GM08714 (cell line): ENCODE data around the gene TBL1XR1.
"Not testable (repeated sequence)": the region's sequence is repeated elsewhere in the genome, so short reads cannot be mapped to it uniquely, and the experiment has no call there.

ENCODE experiments used
- H3K4me3 ChIP-seq: fragments of 200-500 bp; sonication (Bioruptor generic); 2 replicates; pipeline ENCODE4 v1.5.1; 2014; ENCODE audit warnings: mild to moderate bottlenecking, low read length, inconsistent platforms
- ZNF274 ChIP-seq: IDR thresholded peaks from 2 replicates; pipeline ENCODE4 v1.6.1; 2012; ENCODE audit warnings: mild to moderate bottlenecking, low read depth, low read length

The TBL1XR1 gene

GRCh38 chr3:177041730-177042551 lies 155.3 kb downstream of the TBL1XR1 start:
- TF ChIP-seq ZNF274, result no peak
- H3K4me3 ChIP-seq, result no peak overlapping the region

DNA sequence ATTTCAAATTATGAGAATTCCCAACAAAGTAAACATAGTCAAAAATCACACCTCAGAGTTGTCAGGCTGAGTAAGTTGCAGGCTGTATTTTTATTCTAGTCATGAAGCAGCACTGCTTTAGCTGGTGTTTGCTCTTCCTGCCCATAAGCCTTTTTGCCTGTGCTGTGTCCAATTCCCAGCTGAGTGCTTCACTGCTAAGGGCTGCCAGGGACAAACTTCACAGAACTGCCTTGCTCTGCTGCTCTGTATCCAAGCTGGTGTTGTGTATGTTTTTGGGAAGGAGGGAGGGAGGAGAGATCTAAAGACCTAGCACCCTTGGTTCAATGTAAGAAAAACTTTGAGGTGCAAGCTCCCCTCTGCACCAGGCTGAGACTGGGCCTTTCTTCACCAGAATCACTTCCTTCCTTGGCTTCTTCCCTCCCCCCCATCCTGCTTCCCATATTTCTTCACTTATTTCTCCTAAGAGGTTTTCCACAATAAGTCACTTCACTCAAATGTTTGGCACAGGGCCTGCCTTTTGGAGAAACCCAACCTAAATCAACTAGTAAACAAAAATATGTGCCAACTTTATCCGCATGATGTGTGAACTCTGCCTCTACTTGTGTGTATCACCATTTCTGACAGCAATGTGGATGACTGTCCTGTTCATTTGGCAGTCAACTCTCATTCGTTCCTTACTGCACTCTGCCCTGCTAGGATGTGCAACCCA lies 156.1 kb downstream of the TBL1XR1 start:
- no peak overlapping the region for H3K4me3 ChIP-seq
- no peak for TF ChIP-seq ZNF274

DNA sequence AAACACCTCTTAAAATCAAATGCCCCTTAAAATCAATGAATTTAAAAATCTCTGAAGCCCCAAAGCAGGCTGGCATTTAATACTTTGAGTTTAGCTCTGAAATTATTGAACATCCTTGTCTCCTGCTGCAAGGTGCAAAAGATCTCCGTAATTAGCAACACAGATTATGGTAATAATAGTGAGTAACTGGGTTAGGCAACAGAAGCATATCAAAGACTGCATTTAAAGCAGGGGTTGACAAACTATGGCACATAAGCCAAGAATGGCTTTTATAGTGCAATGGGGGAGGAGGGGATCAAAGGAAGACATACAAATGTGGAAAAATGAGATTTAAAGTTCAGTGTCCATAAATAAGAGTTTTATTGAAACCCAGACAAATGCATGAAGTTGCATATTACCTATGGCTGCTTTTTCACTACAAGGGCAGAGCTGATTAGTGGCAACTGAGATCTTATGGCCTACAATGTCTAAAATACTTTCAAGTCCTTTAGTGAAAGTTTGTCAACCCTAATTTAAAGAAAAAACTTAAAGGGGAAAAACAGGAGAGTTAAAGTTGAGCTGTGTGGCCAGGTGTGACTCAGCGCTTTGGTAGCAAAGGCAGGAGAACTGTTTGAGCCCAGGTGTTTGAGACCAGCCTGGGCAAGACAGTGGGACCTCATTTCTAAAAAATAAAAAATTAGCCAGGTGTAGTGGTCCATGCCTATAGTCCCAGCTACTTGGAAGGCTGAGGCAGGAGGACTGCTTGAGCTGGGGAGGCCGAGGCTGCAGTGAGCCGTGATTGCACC lies 157.6 kb downstream of the TBL1XR1 start:
- TF ChIP-seq ZNF274, result no peak
- no peak overlapping the region for H3K4me3 ChIP-seq

GRCh38 chr3:177037241-177037640 lies 160.0 kb downstream of the TBL1XR1 start:
- no peak for TF ChIP-seq ZNF274
- no peak overlapping the region for H3K4me3 ChIP-seq

- no peak overlapping the region for H3K4me3 ChIP-seq
- no peak for TF ChIP-seq ZNF274
These were observed 161.6 kb downstream of the TBL1XR1 start for GRCh38 chr3:177035676-177036075.

- no peak for TF ChIP-seq ZNF274
- no peak overlapping the region for H3K4me3 ChIP-seq
These were observed 162.3 kb downstream of the TBL1XR1 start for GRCh38 chr3:177034832-177035475.

- no peak for TF ChIP-seq ZNF274
These were observed 170.6 kb downstream of the TBL1XR1 start for GRCh38 chr3:177026505-177027277.

GRCh38 chr3:177015881-177016280 lies 181.4 kb downstream of the TBL1XR1 start:
- TF ChIP-seq ZNF274, result no peak
- H3K4me3 ChIP-seq, result no peak overlapping the region

More at GRCh38 chr3:177026505-177027277, 170.6 kb downstream of the TBL1XR1 start:
- H3K4me3 ChIP-seq, result no peak overlapping the region

DNA sequence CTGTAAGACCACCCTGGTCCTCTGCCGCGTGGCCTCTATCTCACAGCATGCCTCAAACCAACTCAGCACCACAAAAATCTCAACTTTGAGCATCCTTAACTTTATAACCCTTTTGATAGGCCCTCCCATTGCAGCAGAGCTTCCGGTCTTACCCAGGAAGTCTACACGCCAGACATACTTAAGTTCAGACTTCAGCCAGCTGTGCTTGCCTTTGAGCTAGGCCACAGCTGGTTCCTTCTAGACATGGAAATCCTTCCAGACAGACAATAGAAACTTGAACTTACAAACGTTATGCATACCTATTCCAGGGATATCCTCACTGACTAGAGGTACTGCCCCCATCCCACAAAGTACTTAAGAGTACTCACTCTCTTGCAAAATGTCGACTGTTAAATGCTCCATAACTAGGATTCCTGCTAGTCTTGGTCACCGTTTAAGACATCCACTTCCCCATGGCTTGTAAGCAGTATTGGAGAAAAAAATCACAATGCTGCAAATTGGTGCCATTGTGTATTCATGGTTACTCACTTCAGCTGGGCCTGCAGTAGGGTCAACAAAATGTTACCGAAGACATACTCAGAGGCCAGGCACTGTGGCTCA lies 183.5 kb downstream of the TBL1XR1 start:
- no peak for TF ChIP-seq ZNF274
- no peak overlapping the region for H3K4me3 ChIP-seq

DNA sequence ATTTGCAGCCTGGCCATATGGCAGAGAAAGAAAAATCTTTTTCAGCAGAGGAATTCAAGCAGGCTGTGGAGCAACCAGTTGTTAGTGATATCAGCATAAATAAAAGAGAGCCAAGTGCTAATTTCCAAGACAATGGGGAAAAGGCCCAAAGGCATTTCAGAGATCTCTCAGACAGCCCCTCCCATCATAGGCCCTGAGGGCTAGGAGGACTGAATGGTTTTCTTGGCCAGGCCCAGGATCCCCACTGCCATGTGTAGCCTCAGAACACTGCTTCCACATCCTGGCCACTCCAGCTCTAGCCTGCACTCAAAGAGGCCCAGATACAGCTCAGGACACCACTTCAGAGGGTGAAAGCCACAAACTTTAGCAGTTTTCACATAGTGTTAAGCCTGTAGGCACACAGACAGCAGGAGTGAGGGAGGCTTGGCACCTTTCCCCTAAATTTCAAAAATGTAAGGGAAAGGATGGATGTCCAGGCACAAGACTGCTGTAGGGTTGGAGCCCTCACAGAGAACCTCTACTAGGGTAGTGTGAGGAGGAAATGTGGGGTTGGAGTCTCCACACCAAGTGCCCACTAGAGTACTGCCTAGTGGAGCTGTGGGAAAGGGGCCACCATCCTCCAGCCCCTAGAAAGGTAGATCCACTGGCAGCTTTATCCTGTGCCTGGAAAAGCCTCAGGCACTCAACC lies 191.4 kb downstream of the TBL1XR1 start:
- no peak for TF ChIP-seq ZNF274
- H3K4me3 ChIP-seq, result no peak overlapping the region

- not testable (repeated sequence) for H3K4me3 ChIP-seq
These were observed 197.1 kb downstream of the TBL1XR1 start for GRCh38 chr3:177000159-177000558.

GRCh38 chr3:176995946-176996345 lies 201.3 kb downstream of the TBL1XR1 start:
- no peak overlapping the region for H3K4me3 ChIP-seq
- no peak for TF ChIP-seq ZNF274
